ENCODE data around the gene JAZF1. TPM values are rescaled to one million over a fixed set of nuclear protein-coding genes. Genes with fewer than 3 reads are reported as not detected.

The JAZF1 gene
- total RNA-seq, 1 experiment from 2014 or later: 0.95 TPM

- ChIA-PET POLR2A (no interaction called here), CTCF (no interaction called here)
- no peaks in the 10 kb centered on the region for H3K4me1 Mint-ChIP-seq (ENCODE audit: low read depth, unreplicated experiment)
Observed at GRCh38 chr7:28110427-28111012, 70.1 kb downstream of the JAZF1 start.

GRCh38 chr7:28108747-28109146 lies 71.8 kb downstream of the JAZF1 start:
- Histone ChIP-seq H3K4me1 (peaks cover 14% of the 10 kb centered on the region; the same call in 1 of the 2 replicates), H3K9me3 (no peaks in the 10 kb centered on the region), H3K36me3 (ENCODE audit: control insufficient read depth, insufficient read depth, low read length) (no peaks in the 10 kb centered on the region), H3K27me3 (replicated peaks; ENCODE audit: control insufficient read depth, insufficient read depth, low read length) (no peaks in the 10 kb centered on the region), H3K4me3 (ENCODE audit: low read depth, low read length) (no peak overlapping the region)
- no peaks in the 10 kb centered on the region for H3K27me3 Mint-ChIP-seq (ENCODE audit: insufficient read depth, unreplicated experiment)
- peaks cover 11% of the 10 kb centered on the region for H3K4me1 Mint-ChIP-seq (ENCODE audit: low read depth, unreplicated experiment)
- H3K27ac Mint-ChIP-seq (ENCODE audit: unreplicated experiment): no peak overlapping the region
- H3K9me3 Mint-ChIP-seq (ENCODE audit: unreplicated experiment): no peaks in the 10 kb centered on the region
- intact Hi-C loops (cut with micrococcal nuclease; ENCODE audit: unreplicated experiment): no loop called here
- peaks cover 4% of the 10 kb centered on the region for H3K36me3 Mint-ChIP-seq (ENCODE audit: insufficient read depth, unreplicated experiment)
- H3K4me3 Mint-ChIP-seq (ENCODE audit: unreplicated experiment): no peak overlapping the region
- ChIA-PET CTCF (no interaction called here), POLR2A (no interaction called here)
- no peak for TF ChIP-seq CTCF (IDR thresholded peaks at IDR 0.05; ENCODE audit: insufficient read depth in 1 of 2, low read depth in 1 of 2, low read length in 1 of 2, severe bottlenecking in 1 of 2, unreplicated experiment in 1 of 2)
- no TSS peak for BruUV-seq (replicated peaks)
- DNase-seq: no peak

More at GRCh38 chr7:28110427-28111012, 70.1 kb downstream of the JAZF1 start:
- H3K4me1 ChIP-seq: no peaks in the 10 kb centered on the region
- H3K9me3 ChIP-seq: no peaks in the 10 kb centered on the region
- DNase-seq: no peak
- Mint-ChIP-seq H3K27ac (ENCODE audit: unreplicated experiment) (no peak overlapping the region), H3K27me3 (ENCODE audit: insufficient read depth, unreplicated experiment) (no peaks in the 10 kb centered on the region), H3K36me3 (ENCODE audit: insufficient read depth, unreplicated experiment) (no peaks in the 10 kb centered on the region), H3K9me3 (ENCODE audit: unreplicated experiment) (no peaks in the 10 kb centered on the region), H3K4me3 (ENCODE audit: unreplicated experiment) (no peak overlapping the region)
- no TSS peak for BruUV-seq (replicated peaks)
- no peaks in the 10 kb centered on the region for H3K27me3 ChIP-seq (replicated peaks; ENCODE audit: control insufficient read depth, insufficient read depth, low read length)
- TF ChIP-seq CTCF (IDR thresholded peaks at IDR 0.05; ENCODE audit: insufficient read depth in 1 of 2, low read depth in 1 of 2, low read length in 1 of 2, severe bottlenecking in 1 of 2, unreplicated experiment in 1 of 2): no peak
- no peak overlapping the region for H3K4me3 ChIP-seq (ENCODE audit: low read depth, low read length)
- intact Hi-C loops (cut with micrococcal nuclease; ENCODE audit: unreplicated experiment): no loop called here
- H3K36me3 ChIP-seq (ENCODE audit: control insufficient read depth, insufficient read depth, low read length): no peaks in the 10 kb centered on the region

GRCh38 chr7:28107960-28108359 lies 72.6 kb downstream of the JAZF1 start:
- H3K4me3 ChIP-seq (ENCODE audit: low read depth, low read length): no peak overlapping the region
- no peaks in the 10 kb centered on the region for H3K36me3 ChIP-seq (ENCODE audit: control insufficient read depth, insufficient read depth, low read length)
- intact Hi-C loops (cut with micrococcal nuclease; ENCODE audit: unreplicated experiment): no loop called here

More at GRCh38 chr7:28107960-28108359, 72.6 kb downstream of the JAZF1 start:
- peaks cover 18% of the 10 kb centered on the region; the same call in 1 of the 2 replicates for H3K4me1 ChIP-seq
- Mint-ChIP-seq H3K27ac (ENCODE audit: unreplicated experiment) (no peak overlapping the region), H3K27me3 (ENCODE audit: insufficient read depth, unreplicated experiment) (no peaks in the 10 kb centered on the region), H3K4me1 (ENCODE audit: low read depth, unreplicated experiment) (peaks cover 19% of the 10 kb centered on the region), H3K36me3 (ENCODE audit: insufficient read depth, unreplicated experiment) (peaks cover 5% of the 10 kb centered on the region), H3K4me3 (ENCODE audit: unreplicated experiment) (no peak overlapping the region), H3K9me3 (ENCODE audit: unreplicated experiment) (no peaks in the 10 kb centered on the region)
- no peaks in the 10 kb centered on the region for H3K9me3 ChIP-seq
- no peak for TF ChIP-seq CTCF (IDR thresholded peaks at IDR 0.05; ENCODE audit: insufficient read depth in 1 of 2, low read depth in 1 of 2, low read length in 1 of 2, severe bottlenecking in 1 of 2, unreplicated experiment in 1 of 2)
- ChIA-PET CTCF (no interaction called here), POLR2A (no interaction called here)
- no peaks in the 10 kb centered on the region for H3K27me3 ChIP-seq (replicated peaks; ENCODE audit: control insufficient read depth, insufficient read depth, low read length)
- DNase-seq: no peak
- BruUV-seq (replicated peaks): no TSS peak
